ENCODE measurements around the gene FAM107A. TPM values are rescaled to one million over a fixed set of nuclear protein-coding genes. Genes with fewer than 3 reads are reported as not detected.

The FAM107A gene
- total RNA-seq, 1 experiment from 2014 or later: not detected

Other genes starting within 250 kb of the FAM107A start
- 10.2 TPM for gene PXK, start 244.5 kb downstream of the FAM107A start, total RNA-seq (2021; ENCODE audit: unreplicated experiment)
- gene PDHB, start 143.6 kb downstream of the FAM107A start, total RNA-seq (2021; ENCODE audit: unreplicated experiment): 60.2 TPM
- 12.0 TPM for gene KCTD6, start 85.3 kb downstream of the FAM107A start, total RNA-seq (2021; ENCODE audit: unreplicated experiment)
- gene ACOX2, start 40.2 kb downstream of the FAM107A start, total RNA-seq (2021; ENCODE audit: unreplicated experiment): 12.8 TPM
- gene FAM3D, start 89.4 kb upstream of the FAM107A start, total RNA-seq (2021; ENCODE audit: unreplicated experiment): 0.32 TPM